Esophagus squamous epithelium (tissue), 5 donors: Measurements from ENCODE around the gene NUDT3. TPM values are rescaled to one million over a fixed set of nuclear protein-coding genes. Genes with fewer than 3 reads are reported as not detected.

Source experiments
- DNase-seq: peaks from one replicate; lab custom pipeline; 2025; lab: John Stamatoyannopoulos, UW
- H3K27ac ChIP-seq, 4 donors: fragments of 200-600 bp; sonication (generic); one replicate each; pipeline ENCODE4 v1.5.1; 2016 to 2019; ENCODE audit warnings: mild to moderate bottlenecking in 1 of 4
- H3K27me3 ChIP-seq, 4 donors: fragments of 200-600 bp; sonication (generic); 1 replicate in 3 of 4; 2 replicates in 1 of 4; pipeline versions ENCODE4 v1.5.1 to v1.6.0; 2017 to 2021; ENCODE audit warnings: antibody characterized with exemption in 1 of 4
- H3K36me3 ChIP-seq, 3 donors: fragments of 200-600 bp; sonication (generic); one replicate each; pipeline ENCODE4 v1.5.1; 2016 to 2019
- H3K4me1 ChIP-seq, 3 donors: fragments of 200-600 bp; sonication (generic); one replicate each; pipeline ENCODE4 v1.5.1; 2017 to 2019
- H3K4me3 ChIP-seq, 4 donors: fragments of 200-600 bp; sonication (generic); 1 replicate in 3 of 4; 2 replicates in 1 of 4; pipeline ENCODE4 v1.5.1; 2016 to 2019; ENCODE audit warnings: mild to moderate bottlenecking in 2 of 4, moderate library complexity in 1 of 4
- H3K9me3 ChIP-seq, 3 donors: fragments of 200-600 bp; sonication (generic); one replicate each; pipeline ENCODE4 v1.5.1; 2016 to 2019
- CTCF ChIP-seq, 6 experiments: fragments of 450-650 bp in 4 of 6; fragments of 200-600 bp in 2 of 6; sonication (generic) in 2 of 6; IDR thresholded peaks; one replicate each; pipeline ENCODE4 v1.5.1; 2016 to 2019; ENCODE audit warnings: antibody characterized with exemption in 6 of 6, mild to moderate bottlenecking in 4 of 6, moderate library complexity in 4 of 6
- POLR2A ChIP-seq, 4 donors: fragments of 450-650 bp; IDR thresholded peaks; one replicate each; pipeline ENCODE4 v1.6.1; 2017; ENCODE audit warnings: antibody characterized with exemption in 4 of 4, mild to moderate bottlenecking in 4 of 4, moderate library complexity in 3 of 4
- WGBS, 2 donors: methylation state at CpG; one replicate each; pipeline ENCODE4 v1.1.5; 2018; 5-methylcytosine and 5-hydroxymethylcytosine counted together
- intact Hi-C: fragments of 100-400 bp; cut with DNase I; formaldehyde crosslinking; loops from one replicate; pipeline ENCODE4 v1.15.0; 2022
- total RNA-seq, 4 donors: library from RNA; depleted of rRNA; stranded (reverse); fragments of >200 nt; gene quantifications; one replicate each; pipeline ENCODE4 v1.1.0, GENCODE V29; 2016
- donor health status: DM: yes; HTN: yes; CAD: no.

The NUDT3 gene
- total RNA-seq, 4 donors from 2014 or later = 14.9 to 33.4 (median 22.4) TPM

- no peaks in the 10 kb centered on the region for H3K27me3 ChIP-seq
- no peaks in the 10 kb centered on the region for H3K36me3 ChIP-seq
- H3K4me3 ChIP-seq = no peak overlapping the region
- no peak overlapping the region for H3K27ac ChIP-seq
- intact Hi-C loops = no loop called here
- no peaks in the 10 kb centered on the region for H3K9me3 ChIP-seq
- peaks cover 13 to 49% (median 18%) of the 10 kb centered on the region in 3 donors for H3K4me1 ChIP-seq
- no peak for DNase-seq
- TF ChIP-seq POLR2A (IDR thresholded peaks at IDR 0.05) (no peak), CTCF (IDR thresholded peaks at IDR 0.05) (no peak)
Measured at GRCh38 chr6:34343806-34344205, 48.7 kb downstream of the NUDT3 start.

- Histone ChIP-seq H3K27ac (no peak overlapping the region), H3K4me3 (no peak overlapping the region), H3K4me1 (peaks cover 13 to 65% (median 33%) of the 10 kb centered on the region in 3 donors), H3K27me3 (no peaks in the 10 kb centered on the region), H3K36me3 (no peaks in the 10 kb centered on the region), H3K9me3 (no peaks in the 10 kb centered on the region)
- TF ChIP-seq POLR2A (IDR thresholded peaks at IDR 0.05) (no peak), CTCF (IDR thresholded peaks at IDR 0.05) (no peak)
- DNase-seq = no peak
- intact Hi-C loops = no loop called here
Measured at GRCh38 chr6:34342247-34342646, 50.2 kb downstream of the NUDT3 start.

GRCh38 chr6:34341481-34341971 lies 50.9 kb downstream of the NUDT3 start:
- intact Hi-C loops = no loop called here
- H3K4me1 ChIP-seq = peaks cover 13 to 71% (median 38%) of the 10 kb centered on the region in 3 donors
- WGBS, 2 donors = 43 to 58% methylated on average over 8 of the region's 8 CpGs
- no peak overlapping the region for H3K4me3 ChIP-seq
- peak overlapping the region in 3 of 4 donors; percentile 31 to 52 (median 31) for H3K27ac ChIP-seq
- H3K36me3 ChIP-seq = no peaks in the 10 kb centered on the region
- no peaks in the 10 kb centered on the region for H3K27me3 ChIP-seq
- TF ChIP-seq POLR2A (IDR thresholded peaks at IDR 0.05) (no peak), CTCF (IDR thresholded peaks at IDR 0.05) (no peak)
- no peak for DNase-seq
- no peaks in the 10 kb centered on the region for H3K9me3 ChIP-seq

- DNase-seq = no peak
- TF ChIP-seq POLR2A (IDR thresholded peaks at IDR 0.05) = no peak
- no peak for TF ChIP-seq CTCF (IDR thresholded peaks at IDR 0.05)
- H3K4me1 ChIP-seq = peaks cover 13 to 71% (median 38%) of the 10 kb centered on the region in 3 donors
- H3K36me3 ChIP-seq = no peaks in the 10 kb centered on the region
- H3K27me3 ChIP-seq = no peaks in the 10 kb centered on the region
- intact Hi-C loops = no loop called here
- H3K27ac ChIP-seq = peak overlapping the region in 2 of 4 donors; percentile 31
- H3K4me3 ChIP-seq = no peak overlapping the region
- H3K9me3 ChIP-seq = no peaks in the 10 kb centered on the region
- WGBS, 2 donors = 75 to 77% methylated on average over 3 of the region's 3 CpGs
Measured at GRCh38 chr6:34340906-34341480, 51.5 kb downstream of the NUDT3 start.

DNA sequence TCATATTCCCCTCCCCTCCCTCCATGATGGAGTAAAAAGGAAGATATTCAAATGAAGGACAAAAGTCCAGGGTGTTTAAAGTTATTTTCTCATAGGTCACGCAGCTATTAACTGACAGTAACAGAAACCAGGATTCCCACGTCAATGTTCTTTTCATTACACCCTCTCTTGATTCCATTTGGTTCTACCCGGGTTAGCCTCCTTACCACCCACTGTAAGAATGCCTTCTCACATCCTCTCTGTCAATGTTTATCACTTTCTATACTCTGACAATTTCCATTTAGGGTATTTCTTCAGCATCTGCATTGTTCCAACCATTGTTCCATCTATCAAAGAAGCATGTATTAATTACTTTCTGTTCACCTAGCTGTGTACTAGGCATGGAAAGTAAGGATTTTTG lies 52.1 kb downstream of the NUDT3 start:
- Histone ChIP-seq H3K27ac (peak overlapping the region in 1 of 4 donors; percentile 31), H3K4me1 (peaks cover 13 to 71% (median 38%) of the 10 kb centered on the region in 3 donors), H3K9me3 (no peaks in the 10 kb centered on the region), H3K36me3 (no peaks in the 10 kb centered on the region), H3K4me3 (no peak overlapping the region), H3K27me3 (no peaks in the 10 kb centered on the region)
- intact Hi-C loops = no loop called here
- TF ChIP-seq POLR2A (IDR thresholded peaks at IDR 0.05) (no peak), CTCF (IDR thresholded peaks at IDR 0.05) (no peak)
- DNase-seq = no peak
- WGBS, 2 donors = 85 to 87% methylated on average over 3 of the region's 3 CpGs
